Activated B cell treated with CpG ODN at 0.5 μM for 24 hours (primary cell): ENCODE measurements around the gene TBATA. TPM values are rescaled to one million over a fixed set of nuclear protein-coding genes. Genes with fewer than 3 reads are reported as not detected.

Experiments used
- ATAC-seq: fragments of 200-7000 bp; cut with Tn5 transposase; one replicate; pipeline ENCODE4 v1.10.0; 2021; ENCODE audit warnings: low read depth, mild to moderate bottlenecking, moderate library complexity
- CTCF ChIA-PET: fragments of 350-600 bp; sonication (Branson Sonifier 250); formaldehyde crosslinking; loops from one replicate; lab custom pipeline; 2021; ENCODE audit warnings: antibody characterized with exemption; lab: Charles Lee
- POLR2A ChIA-PET: fragments of 350-600 bp; sonication (Branson Sonifier 250); formaldehyde crosslinking; loops from one replicate; lab custom pipeline; 2021; ENCODE audit warnings: antibody characterized with exemption; lab: Charles Lee
- DNase-seq: peaks from one replicate; pipeline ENCODE4 v3.0.0; 2022
- H3K27ac Mint-ChIP-seq: one replicate; pipeline ENCODE4 v1.8.0; 2020; ENCODE audit warnings: mixed read lengths
- H3K27me3 Mint-ChIP-seq: one replicate; pipeline ENCODE4 v1.8.0; 2021; ENCODE audit warnings: mixed read lengths
- H3K36me3 Mint-ChIP-seq: one replicate; pipeline ENCODE4 v1.8.0; 2021; ENCODE audit warnings: low read depth, mixed read lengths
- H3K4me1 Mint-ChIP-seq: one replicate; pipeline ENCODE4 v1.8.0; 2021; ENCODE audit warnings: mixed read lengths
- H3K4me3 Mint-ChIP-seq: one replicate; pipeline ENCODE4 v1.8.0; 2020; ENCODE audit warnings: mild to moderate bottlenecking, mixed read lengths
- H3K9me3 Mint-ChIP-seq: one replicate; pipeline ENCODE4 v1.8.0; 2020; ENCODE audit warnings: mixed read lengths
- CTCF ChIP-seq: fragments of 200-600 bp; IDR thresholded peaks from one replicate; pipeline ENCODE4 v1.8.0; 2022; ENCODE audit warnings: antibody characterized with exemption, mild to moderate bottlenecking
- intact Hi-C: fragments of 100-400 bp; cut with micrococcal nuclease; formaldehyde crosslinking; loops from one replicate; pipeline ENCODE4 v1.15.1; 2024
- total RNA-seq: library from RNA; stranded (reverse); gene quantifications from 2 replicates; pipeline ENCODE4 v1.2.3, GENCODE V29; 2022

Gene TBATA
- total RNA-seq, 1 donor from 2014 or later, result not detected

- Mint-ChIP-seq H3K4me3 (no peak overlapping the region), H3K9me3 (no peaks in the 10 kb centered on the region), H3K36me3 (no peaks in the 10 kb centered on the region), H3K27me3 (peaks cover 2% of the 10 kb centered on the region), H3K27ac (no peak overlapping the region), H3K4me1 (no peaks in the 10 kb centered on the region)
- ChIA-PET POLR2A (no interaction called here), CTCF (no interaction called here)
- intact Hi-C loops, result no loop called here
- DNase-seq, result no peak
- no peak for TF ChIP-seq CTCF
- ATAC-seq, result no peak
Observed at GRCh38 chr10:70782746-70783680, 2.2 kb downstream of the TBATA start.

DNA sequence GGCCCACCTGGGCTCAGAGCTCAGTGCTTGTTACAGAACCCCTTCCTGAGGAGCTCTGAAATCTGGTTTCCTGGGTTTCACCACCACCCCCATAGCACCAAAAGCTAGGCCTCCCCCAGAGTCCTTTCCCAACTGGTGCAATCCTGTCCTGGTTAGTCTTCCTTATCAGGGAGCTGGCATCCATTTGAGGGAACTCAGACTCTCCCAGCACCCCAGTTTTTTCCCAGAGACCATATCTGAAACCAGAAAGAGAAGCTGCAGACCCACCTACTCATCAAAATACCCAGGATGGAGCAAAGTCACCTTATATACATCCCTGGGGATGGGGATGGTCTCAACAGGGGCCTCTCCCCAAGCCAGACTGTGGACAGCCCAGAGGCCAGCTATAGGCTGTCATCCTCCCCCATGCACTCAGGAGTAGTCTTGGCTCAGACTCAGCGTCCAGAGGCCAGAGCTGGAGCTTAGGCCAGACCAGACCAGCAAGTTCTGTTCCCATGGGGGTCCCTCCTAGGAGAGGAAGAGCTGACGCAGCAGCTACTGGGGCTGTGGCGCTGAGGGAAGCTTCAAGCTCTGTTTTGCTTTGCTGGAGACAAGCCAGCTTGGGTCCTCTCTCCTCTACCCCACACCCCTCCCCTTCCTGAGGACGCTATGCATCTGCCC is 3.0 kb downstream of the TBATA start:
- Mint-ChIP-seq H3K27ac (no peak overlapping the region), H3K36me3 (no peaks in the 10 kb centered on the region), H3K4me1 (no peaks in the 10 kb centered on the region), H3K9me3 (no peaks in the 10 kb centered on the region), H3K27me3 (peaks cover 2% of the 10 kb centered on the region), H3K4me3 (no peak overlapping the region)
- no peak for TF ChIP-seq CTCF
- ChIA-PET CTCF (no interaction called here), POLR2A (no interaction called here)
- DNase-seq (no peak), ATAC-seq (no peak)
- intact Hi-C loops, result no loop called here

GRCh38 chr10:70781461-70782051 is 3.6 kb downstream of the TBATA start:
- no peak for ATAC-seq
- H3K4me3 Mint-ChIP-seq, result no peak overlapping the region
- no peak overlapping the region for H3K27ac Mint-ChIP-seq
- DNase-seq, result no peak
- TF ChIP-seq CTCF, result no peak
- no peaks in the 10 kb centered on the region for H3K4me1 Mint-ChIP-seq
- intact Hi-C loops, result no loop called here
- H3K9me3 Mint-ChIP-seq, result no peaks in the 10 kb centered on the region
- POLR2A ChIA-PET, result no interaction called here
- H3K36me3 Mint-ChIP-seq, result no peaks in the 10 kb centered on the region
- CTCF ChIA-PET, result no interaction called here
- peaks cover 2% of the 10 kb centered on the region for H3K27me3 Mint-ChIP-seq

DNA sequence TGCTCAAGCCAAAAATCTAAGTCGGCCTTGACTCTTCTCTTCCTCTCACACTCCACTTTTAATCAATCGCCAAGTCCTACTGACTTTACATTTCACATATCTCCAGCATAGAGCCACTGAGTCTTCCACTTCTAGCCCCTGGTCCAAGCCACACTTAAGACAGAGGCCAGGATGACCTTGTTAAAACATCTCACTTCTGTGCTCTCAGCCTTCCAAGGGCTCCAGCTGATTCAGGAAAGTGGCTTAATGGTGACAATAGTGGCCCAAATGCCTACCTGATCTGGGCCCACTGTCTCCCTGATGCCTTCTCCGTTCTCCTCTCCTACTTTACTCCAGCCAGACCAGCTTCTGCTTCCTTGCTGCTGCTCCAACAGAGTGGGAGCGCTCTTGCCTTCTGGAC is 4.4 kb downstream of the TBATA start:
- DNase-seq (no peak), ATAC-seq (no peak)
- Mint-ChIP-seq H3K36me3 (no peaks in the 10 kb centered on the region), H3K27ac (no peak overlapping the region), H3K27me3 (peaks cover 2% of the 10 kb centered on the region), H3K9me3 (no peaks in the 10 kb centered on the region), H3K4me3 (no peak overlapping the region), H3K4me1 (no peaks in the 10 kb centered on the region)
- ChIA-PET POLR2A (no interaction called here), CTCF (no interaction called here)
- intact Hi-C loops, result no loop called here
- no peak for TF ChIP-seq CTCF

GRCh38 chr10:70780370-70780760 is 4.8 kb downstream of the TBATA start:
- Mint-ChIP-seq H3K27ac (no peak overlapping the region), H3K36me3 (no peaks in the 10 kb centered on the region), H3K9me3 (no peaks in the 10 kb centered on the region), H3K4me1 (no peaks in the 10 kb centered on the region), H3K4me3 (no peak overlapping the region), H3K27me3 (peaks cover 2% of the 10 kb centered on the region)
- ATAC-seq (no peak), DNase-seq (no peak)
- TF ChIP-seq CTCF, result no peak
- CTCF ChIA-PET, result no interaction called here
- POLR2A ChIA-PET, result no interaction called here
- intact Hi-C loops, result no loop called here
